Fibroblast of mammary gland (primary cell): ENCODE results near the gene CDAN1.
A peak's percentile ranks its signal among the peaks of the same experiment; 100 is the strongest.
"Not testable (repeated sequence)": the region's sequence is repeated elsewhere in the genome, so short reads cannot be mapped to it uniquely, and the experiment has no call there.

Experiments used
- DNase-seq: peaks from one replicate; pipeline ENCODE4 v3.0.0-alpha.2; 2010; ENCODE audit warnings: low read depth
- H3K4me3 ChIP-seq: 2 replicates; pipeline ENCODE4 v1.5.1; 2011; ENCODE audit warnings: low read depth, mild to moderate bottlenecking, low read length, moderate library complexity; ENCODE audit not compliant: control insufficient read depth
- TF ChIP-seq, protein P1 (sequence below): conservative IDR thresholded peaks from 2 replicates; pipeline ENCODE4 v1.5.1; 2011; ENCODE audit warnings: low read depth, low read length, inconsistent platforms; ENCODE audit not compliant: control insufficient read depth, insufficient read depth

CDAN1 gene

GRCh38 chr15:42772144-42772543 lies 35.2 kb upstream of the CDAN1 start:
- TF ChIP-seq, protein P1, sequence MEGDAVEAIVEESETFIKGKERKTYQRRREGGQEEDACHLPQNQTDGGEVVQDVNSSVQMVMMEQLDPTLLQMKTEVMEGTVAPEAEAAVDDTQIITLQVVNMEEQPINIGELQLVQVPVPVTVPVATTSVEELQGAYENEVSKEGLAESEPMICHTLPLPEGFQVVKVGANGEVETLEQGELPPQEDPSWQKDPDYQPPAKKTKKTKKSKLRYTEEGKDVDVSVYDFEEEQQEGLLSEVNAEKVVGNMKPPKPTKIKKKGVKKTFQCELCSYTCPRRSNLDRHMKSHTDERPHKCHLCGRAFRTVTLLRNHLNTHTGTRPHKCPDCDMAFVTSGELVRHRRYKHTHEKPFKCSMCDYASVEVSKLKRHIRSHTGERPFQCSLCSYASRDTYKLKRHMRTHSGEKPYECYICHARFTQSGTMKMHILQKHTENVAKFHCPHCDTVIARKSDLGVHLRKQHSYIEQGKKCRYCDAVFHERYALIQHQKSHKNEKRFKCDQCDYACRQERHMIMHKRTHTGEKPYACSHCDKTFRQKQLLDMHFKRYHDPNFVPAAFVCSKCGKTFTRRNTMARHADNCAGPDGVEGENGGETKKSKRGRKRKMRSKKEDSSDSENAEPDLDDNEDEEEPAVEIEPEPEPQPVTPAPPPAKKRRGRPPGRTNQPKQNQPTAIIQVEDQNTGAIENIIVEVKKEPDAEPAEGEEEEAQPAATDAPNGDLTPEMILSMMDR: no peak
- DNase-seq: peak; percentile 4

DNA sequence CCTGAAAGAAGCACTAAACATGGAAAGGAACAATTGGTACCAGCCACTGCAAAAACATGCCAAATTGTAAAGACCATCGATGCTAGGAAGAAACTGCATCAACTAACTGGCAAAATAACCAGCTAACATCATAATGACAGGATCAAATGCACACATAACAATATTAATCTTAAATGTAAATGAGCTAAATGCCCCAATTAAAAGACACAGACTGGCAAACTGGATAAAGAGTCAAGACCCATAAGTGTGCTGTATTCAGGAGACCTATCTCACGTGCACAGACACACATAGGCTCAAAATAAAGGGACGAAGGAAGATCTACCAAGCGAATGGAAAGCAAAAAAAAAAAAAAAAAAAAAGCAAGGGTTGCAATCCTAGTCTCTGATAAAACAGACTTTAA lies 29.2 kb upstream of the CDAN1 start:
- DNase-seq: not testable (repeated sequence)

More at GRCh38 chr15:42772144-42772543, 35.2 kb upstream of the CDAN1 start:
- H3K4me3 ChIP-seq: no peak overlapping the region

GRCh38 chr15:42764154-42764731 lies 27.3 kb upstream of the CDAN1 start:
- not testable (repeated sequence) for DNase-seq

More for the DNA sequence above, 29.2 kb upstream of the CDAN1 start:
- H3K4me3 ChIP-seq: not testable (repeated sequence)

DNA sequence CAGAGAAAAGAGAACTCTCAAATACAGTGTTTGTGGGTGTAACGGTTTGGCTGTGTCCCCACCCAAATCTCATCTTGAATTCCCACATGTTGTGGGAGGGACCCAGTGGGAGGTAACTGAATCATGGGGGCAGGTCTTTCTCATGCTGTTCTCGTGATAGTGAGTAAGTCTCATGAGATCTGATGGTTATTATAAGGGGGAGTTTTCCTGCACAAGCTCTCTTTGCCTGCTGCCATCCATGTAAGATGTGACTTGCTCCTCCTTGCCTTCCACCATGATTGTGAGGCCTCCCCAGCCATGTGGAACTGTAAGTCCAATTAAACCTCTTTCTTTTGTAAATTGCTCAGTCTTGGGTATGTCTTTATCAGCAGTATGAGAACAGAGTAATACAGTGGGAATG lies 24.9 kb upstream of the CDAN1 start:
- not testable (repeated sequence) for DNase-seq, H3K4me3 ChIP-seq

More at GRCh38 chr15:42764154-42764731, 27.3 kb upstream of the CDAN1 start:
- H3K4me3 ChIP-seq: not testable (repeated sequence)

- DNase-seq: no peak
- TF ChIP-seq, protein P1: no peak
- no peak overlapping the region for H3K4me3 ChIP-seq
Observed at GRCh38 chr15:42760759-42761158, 23.8 kb upstream of the CDAN1 start.

DNA sequence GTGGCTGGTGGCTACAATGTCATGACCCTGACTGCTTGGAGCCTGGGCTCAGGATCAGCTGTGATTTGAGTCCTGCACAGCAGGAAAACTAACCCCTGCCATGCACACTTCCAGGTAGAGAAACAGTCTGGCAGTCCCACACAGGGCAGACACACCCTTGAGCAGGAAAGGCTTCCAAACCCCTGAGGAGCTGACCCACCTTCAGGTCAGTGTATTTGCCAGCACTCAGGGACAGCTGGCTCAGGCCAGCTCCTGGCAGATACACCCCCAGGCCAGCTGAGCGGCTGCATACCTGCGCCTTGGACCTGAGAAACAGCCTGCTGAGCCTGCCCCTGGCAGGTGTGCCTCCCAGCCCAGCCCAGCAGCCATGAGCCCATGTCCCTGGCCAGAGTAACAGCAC lies 22.2 kb upstream of the CDAN1 start:
- H3K4me3 ChIP-seq: no peak overlapping the region
- TF ChIP-seq, protein P1: no peak
- no peak for DNase-seq

GRCh38 chr15:42750306-42750705 lies 13.4 kb upstream of the CDAN1 start:
- TF ChIP-seq, protein P1: no peak
- DNase-seq: no peak
- H3K4me3 ChIP-seq: no peak overlapping the region

- DNase-seq: no peak
- H3K4me3 ChIP-seq: no peak overlapping the region
- TF ChIP-seq, protein P1: no peak
Observed at GRCh38 chr15:42749266-42749665, 12.3 kb upstream of the CDAN1 start.
